Stimulated activated naive CD8-positive, alpha-beta T cell treated with anti-CD3 and anti-CD28 coated beads, Interleukin-15, amount 100 ng/mL, for 72 hours (primary cell): ENCODE results near the gene ZNF746.

ENCODE experiments used
- ATAC-seq: fragments of 150-1000 bp; cut with Tn5 transposase; 2 replicates; pipeline ENCODE4 v1.10.0; 2021; ENCODE audit warnings: mild to moderate bottlenecking, moderate library complexity
- DNase-seq, 2 donors: peaks; one replicate each; pipeline ENCODE4 v3.0.0; 2021 to 2022
- H3K27ac Mint-ChIP-seq, 2 donors: one replicate each; pipeline ENCODE4 v1.8.0; 2022; ENCODE audit warnings: mild to moderate bottlenecking in 2 of 2, mixed read lengths in 2 of 2, moderate library complexity in 2 of 2
- H3K27me3 Mint-ChIP-seq: one replicate; pipeline ENCODE4 v1.8.0; 2022; ENCODE audit warnings: mixed read lengths
- H3K4me1 Mint-ChIP-seq: one replicate; pipeline ENCODE4 v1.8.0; 2022; ENCODE audit warnings: mild to moderate bottlenecking, mixed read lengths
- H3K4me3 Mint-ChIP-seq, 2 donors: one replicate each; pipeline ENCODE4 v1.8.0; 2022; ENCODE audit warnings: mild to moderate bottlenecking in 2 of 2, mixed read lengths in 2 of 2, moderate library complexity in 1 of 2
- H3K9me3 Mint-ChIP-seq, 2 donors: one replicate each; pipeline ENCODE4 v1.8.0; 2022; ENCODE audit warnings: mixed read lengths in 2 of 2

Gene ZNF746

DNA sequence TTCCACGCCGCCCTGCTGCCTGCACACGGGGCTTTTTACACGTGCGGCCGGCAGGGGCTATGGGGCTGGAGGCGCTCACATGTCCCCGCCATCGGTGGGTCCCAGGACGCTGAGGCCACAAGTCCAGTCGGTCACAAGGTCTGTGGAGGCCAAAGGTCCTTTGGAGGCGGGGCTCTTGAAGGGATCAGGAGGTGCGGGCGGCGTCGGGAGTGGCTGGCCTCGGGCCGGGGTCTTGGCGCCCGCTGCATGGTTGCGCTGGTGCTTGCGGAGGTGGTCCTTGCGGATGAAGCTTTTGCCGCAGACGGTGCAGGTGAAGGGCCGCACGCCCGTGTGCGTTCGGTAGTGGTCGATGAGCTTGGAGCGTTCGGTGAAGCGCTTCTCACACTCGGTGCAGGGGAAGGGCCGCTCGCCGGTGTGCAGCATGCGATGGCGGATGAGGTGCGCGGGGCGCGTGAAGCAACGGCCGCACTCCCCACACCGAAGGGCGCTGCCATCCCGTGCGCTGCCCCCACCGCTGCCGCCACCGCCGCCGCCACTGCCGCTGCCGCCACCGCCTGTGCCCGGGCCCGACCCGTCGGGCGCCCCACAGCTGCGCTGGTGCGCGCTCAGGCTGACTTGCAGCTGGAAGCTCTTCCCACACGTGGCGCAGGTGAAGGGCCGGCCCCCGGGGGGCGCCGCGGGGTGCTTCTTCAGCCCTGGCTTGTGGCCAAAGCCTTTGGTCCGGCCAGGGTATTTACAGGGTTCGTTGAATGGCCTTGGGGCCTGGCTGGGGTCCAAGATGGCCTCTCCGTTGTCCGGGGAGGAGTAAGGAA is 23.1 kb downstream of the ZNF746 start:
- Mint-ChIP-seq H3K4me1 (no peaks in the 10 kb centered on the region), H3K4me3 (no peak overlapping the region), H3K27me3 (no peaks in the 10 kb centered on the region), H3K9me3 (peaks cover 9 to 19% of the 10 kb centered on the region in 2 donors), H3K27ac (no peak overlapping the region)
- DNase-seq (no peak), ATAC-seq (peak; percentile 66)

DNA sequence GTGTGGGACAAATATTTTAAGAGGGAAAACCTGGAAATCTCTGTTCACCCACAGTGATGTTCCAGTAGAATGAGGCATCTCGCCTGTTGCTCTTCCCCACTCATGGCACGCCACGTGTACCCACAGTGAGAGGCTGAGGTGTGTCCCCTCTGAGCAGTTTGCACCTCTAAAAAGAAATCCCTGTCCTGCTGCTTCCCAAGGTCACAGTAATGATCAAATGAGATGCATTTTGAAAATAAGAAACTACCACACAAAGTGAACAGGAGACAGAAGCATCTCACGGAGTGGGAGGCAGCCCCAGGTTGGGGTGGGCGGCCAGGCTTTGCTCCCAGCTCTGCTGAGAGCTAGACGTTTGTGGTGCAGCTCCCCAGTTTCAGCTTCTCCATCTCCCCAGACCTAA is 24.4 kb downstream of the ZNF746 start:
- ATAC-seq, result no peak
- Mint-ChIP-seq H3K27me3 (no peaks in the 10 kb centered on the region), H3K9me3 (peaks cover 0 to 9% of the 10 kb centered on the region in 2 donors), H3K4me1 (no peaks in the 10 kb centered on the region), H3K27ac (no peak overlapping the region), H3K4me3 (no peak overlapping the region)
- no peak for DNase-seq

GRCh38 chr7:149471289-149471953 is 26.2 kb downstream of the ZNF746 start:
- Mint-ChIP-seq H3K9me3 (peaks cover 2 to 9% of the 10 kb centered on the region in 2 donors), H3K4me1 (no peaks in the 10 kb centered on the region), H3K4me3 (no peak overlapping the region), H3K27ac (no peak overlapping the region), H3K27me3 (peaks cover 6% of the 10 kb centered on the region)
- ATAC-seq (no peak), DNase-seq (no peak)

- no peaks in the 10 kb centered on the region for H3K4me1 Mint-ChIP-seq
- ATAC-seq (no peak), DNase-seq (no peak)
- H3K27ac Mint-ChIP-seq, result no peak overlapping the region
- no peak overlapping the region for H3K4me3 Mint-ChIP-seq
- peaks cover 13% of the 10 kb centered on the region for H3K27me3 Mint-ChIP-seq
- peaks cover 7 to 9% of the 10 kb centered on the region in 2 donors for H3K9me3 Mint-ChIP-seq
These were observed 27.8 kb downstream of the ZNF746 start for GRCh38 chr7:149469806-149470205.

DNA sequence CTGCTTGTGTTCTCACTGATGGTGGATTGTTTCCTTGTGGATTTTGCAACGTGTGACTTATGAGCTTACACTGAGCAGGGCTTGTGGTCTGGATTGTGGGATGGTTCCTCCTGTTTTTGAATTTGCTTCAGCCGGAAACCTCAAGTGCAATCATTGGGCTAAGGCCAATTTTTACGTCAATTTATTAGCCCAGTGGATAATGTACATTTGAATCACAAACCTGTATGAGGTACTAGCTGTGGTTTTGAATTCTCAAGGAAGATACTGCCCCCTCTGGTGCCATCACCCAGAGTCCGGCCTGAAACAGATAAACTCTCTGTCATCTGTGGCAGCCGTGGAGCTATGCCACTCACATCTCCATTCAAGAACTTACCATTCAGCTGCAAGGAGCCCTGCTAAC is 29.4 kb downstream of the ZNF746 start:
- no peak for ATAC-seq
- no peak for DNase-seq
- peaks cover 7 to 9% of the 10 kb centered on the region in 2 donors for H3K9me3 Mint-ChIP-seq
- H3K27me3 Mint-ChIP-seq, result peaks cover 21% of the 10 kb centered on the region
- H3K27ac Mint-ChIP-seq, result no peak overlapping the region
- no peaks in the 10 kb centered on the region for H3K4me1 Mint-ChIP-seq
- H3K4me3 Mint-ChIP-seq, result no peak overlapping the region

GRCh38 chr7:149467321-149467859 is 30.2 kb downstream of the ZNF746 start:
- H3K4me3 Mint-ChIP-seq, result no peak overlapping the region
- DNase-seq (no peak), ATAC-seq (no peak)
- H3K9me3 Mint-ChIP-seq, result peaks cover 7 to 9% of the 10 kb centered on the region in 2 donors
- H3K27ac Mint-ChIP-seq, result no peak overlapping the region
- peaks cover 25% of the 10 kb centered on the region for H3K27me3 Mint-ChIP-seq
- peaks cover 2% of the 10 kb centered on the region for H3K4me1 Mint-ChIP-seq

DNA sequence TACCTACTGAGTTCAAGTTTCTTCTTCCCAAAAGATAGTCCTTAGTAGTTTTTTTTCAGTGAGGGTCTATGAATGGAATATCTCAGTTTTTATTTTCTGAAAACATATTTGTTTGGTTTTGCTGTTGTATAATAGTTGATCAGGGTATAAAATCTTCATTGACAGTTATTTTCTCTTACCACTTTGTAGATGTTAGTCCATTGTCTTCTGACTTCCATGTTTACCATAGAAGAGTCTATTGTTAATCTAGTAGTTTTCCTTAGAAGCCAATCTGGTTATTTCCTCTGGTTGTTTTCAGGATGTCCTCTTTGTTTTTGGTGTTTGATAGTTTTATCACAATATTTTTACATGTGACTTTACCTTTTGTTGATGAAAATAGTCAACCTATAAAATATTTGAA is 31.2 kb downstream of the ZNF746 start:
- Mint-ChIP-seq H3K27ac (no peak overlapping the region), H3K4me3 (no peak overlapping the region), H3K9me3 (peaks cover 7 to 9% of the 10 kb centered on the region in 2 donors), H3K4me1 (peaks cover 9% of the 10 kb centered on the region), H3K27me3 (peaks cover 29% of the 10 kb centered on the region)
- DNase-seq (no peak), ATAC-seq (no peak)

DNA sequence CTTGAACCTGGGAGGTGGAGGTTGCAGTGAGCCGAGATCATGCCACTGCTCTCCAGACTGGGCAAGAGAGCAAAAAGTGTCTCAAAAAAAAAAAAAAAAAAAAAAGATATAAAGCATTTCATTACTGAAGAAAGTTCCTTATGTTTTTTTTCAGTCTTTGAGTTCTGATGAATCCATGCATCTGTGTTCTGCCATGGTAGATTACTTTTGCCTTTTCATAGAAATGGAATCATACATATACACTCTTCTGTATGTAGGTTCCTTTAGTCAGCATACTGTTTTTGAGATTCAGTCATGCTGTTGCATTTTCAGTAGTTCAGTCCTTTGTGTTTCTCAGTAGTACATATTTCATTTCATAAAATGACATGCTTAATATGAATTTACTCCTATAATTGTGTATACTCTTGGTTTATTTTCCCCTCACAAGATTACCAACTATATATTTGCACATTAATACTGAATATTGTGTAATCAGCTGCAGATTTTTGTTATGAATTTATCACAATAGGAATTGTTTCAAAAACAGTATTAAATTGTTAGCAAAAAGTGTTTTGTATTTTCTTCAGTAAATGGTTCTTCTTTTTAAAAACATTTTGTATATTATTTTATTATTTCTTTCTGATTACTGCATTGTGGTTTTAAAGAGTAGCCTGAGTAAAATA is 34.0 kb downstream of the ZNF746 start:
- Mint-ChIP-seq H3K27me3 (peaks cover 29% of the 10 kb centered on the region), H3K4me1 (peaks cover 19% of the 10 kb centered on the region), H3K27ac (no peak overlapping the region), H3K9me3 (peaks cover 0 to 7% of the 10 kb centered on the region in 2 donors), H3K4me3 (no peak overlapping the region)
- no peak for DNase-seq
- no peak for ATAC-seq

GRCh38 chr7:149462101-149462520 is 35.5 kb downstream of the ZNF746 start:
- peaks cover 0 to 7% of the 10 kb centered on the region in 2 donors for H3K9me3 Mint-ChIP-seq
- H3K27ac Mint-ChIP-seq, result no peak overlapping the region
- no peak for ATAC-seq
- no peak for DNase-seq
- H3K4me3 Mint-ChIP-seq, result no peak overlapping the region
- H3K27me3 Mint-ChIP-seq, result peaks cover 29% of the 10 kb centered on the region
- peaks cover 27% of the 10 kb centered on the region for H3K4me1 Mint-ChIP-seq

DNA sequence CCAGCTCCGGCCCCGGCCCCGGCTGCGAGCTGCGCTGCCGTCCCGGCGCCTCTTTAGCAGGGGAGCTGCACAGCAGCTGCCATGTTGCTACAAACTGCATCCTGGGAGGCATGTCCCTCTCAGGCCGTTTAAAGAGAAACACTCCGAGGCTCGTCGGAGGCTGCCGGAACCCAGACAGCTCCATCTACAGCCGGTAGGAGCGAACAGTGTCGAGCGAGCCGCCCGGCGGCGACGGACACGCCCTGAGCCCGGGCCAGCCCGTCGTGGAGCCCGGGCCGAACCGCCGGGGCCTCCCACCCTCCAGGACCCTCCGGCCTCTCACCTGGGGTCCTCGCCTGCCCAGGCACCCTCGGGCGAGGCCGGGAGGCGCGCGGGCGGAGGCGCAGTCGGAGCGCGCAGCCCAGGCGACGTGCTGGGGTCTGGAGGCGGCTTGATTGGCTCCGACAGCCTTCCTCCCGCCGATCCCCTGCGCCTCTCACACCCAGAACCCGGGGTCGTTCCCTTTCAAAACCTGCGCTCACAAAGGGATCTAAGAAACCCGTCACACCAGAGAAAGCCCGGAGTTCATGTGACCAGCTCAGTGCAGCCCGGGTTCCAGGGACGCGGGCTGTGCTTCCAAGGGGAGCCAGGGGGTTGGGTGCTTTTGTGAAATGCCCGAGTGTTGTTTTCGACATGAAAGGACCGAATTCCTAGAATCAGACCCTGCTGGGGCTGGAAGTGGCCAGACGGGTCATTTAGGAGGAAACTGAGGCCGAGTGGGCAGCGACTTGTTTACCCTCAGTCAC is 36.9 kb downstream of the ZNF746 start, which contains the start of gene ZNF777:
TSS of gene ZNF777 (minus strand) at position 570 of the 785 bp plus-strand sequence. CDS start 5,040 bp downstream, outside the sequence.
- peak; percentile 83 to 88 for DNase-seq
- H3K27me3 Mint-ChIP-seq, result peaks cover 16% of the 10 kb centered on the region
- peak; percentile 97 for ATAC-seq

DNA sequence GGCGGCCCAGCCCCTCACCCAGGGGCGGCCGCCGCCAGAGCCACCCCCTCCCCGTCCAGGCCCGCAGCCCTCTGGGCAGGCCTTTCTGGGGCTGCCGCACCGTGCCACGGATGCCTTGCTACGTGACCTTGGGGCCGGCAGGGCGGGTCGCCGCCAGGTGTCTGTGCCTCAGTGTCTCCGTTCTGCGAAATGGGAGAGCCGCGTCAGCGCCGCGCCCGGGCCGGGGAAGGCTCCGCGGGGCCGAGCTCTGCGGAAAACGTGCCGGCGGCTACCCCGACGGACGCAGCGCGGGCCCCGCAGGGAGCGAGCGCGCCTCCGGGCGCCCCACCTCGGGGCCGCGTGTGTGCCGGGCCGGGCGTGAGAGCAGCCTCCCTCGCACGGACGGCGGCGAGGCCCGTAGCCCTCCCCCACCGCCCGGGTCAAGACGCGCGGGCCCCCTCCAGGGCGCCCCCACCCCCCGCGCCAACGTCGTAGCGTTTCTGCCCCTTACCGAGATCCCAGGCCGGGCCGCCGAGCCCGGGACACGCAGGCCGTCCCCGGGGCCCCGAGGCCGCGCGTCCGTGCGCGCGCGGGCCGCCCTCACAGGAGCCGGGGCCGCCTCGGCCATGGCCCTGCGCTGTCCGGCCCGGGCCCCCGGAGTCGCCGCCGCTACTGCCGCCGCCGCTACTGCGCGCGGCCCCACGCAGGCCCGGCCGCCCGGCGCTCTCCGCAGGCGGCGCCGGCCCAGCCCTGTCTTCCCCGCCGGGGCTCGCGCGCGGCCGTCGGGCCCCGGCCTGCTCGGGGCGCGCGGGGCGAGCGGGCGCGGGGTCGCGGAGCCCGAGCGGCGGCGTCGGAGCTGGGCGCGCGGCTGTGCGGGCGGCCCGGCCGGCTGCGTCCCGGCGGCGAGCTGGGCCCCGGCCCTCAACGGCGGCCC is 37.8 kb downstream of the ZNF746 start:
- no peak overlapping the region for H3K27ac Mint-ChIP-seq
- H3K9me3 Mint-ChIP-seq, result no peaks in the 10 kb centered on the region
- peaks cover 27% of the 10 kb centered on the region for H3K4me1 Mint-ChIP-seq
- H3K27me3 Mint-ChIP-seq, result peaks cover 16% of the 10 kb centered on the region
- ATAC-seq (peak; percentile 51), DNase-seq (peak; percentile 18 to 28)
- peak overlapping the region; percentile 25 to 56 for H3K4me3 Mint-ChIP-seq

More for the DNA sequence above, 36.9 kb downstream of the ZNF746 start, which contains the start of gene ZNF777:
- Mint-ChIP-seq H3K9me3 (no peaks in the 10 kb centered on the region), H3K4me1 (peaks cover 27% of the 10 kb centered on the region), H3K4me3 (peak within 1 kb of the TSS; percentile 71 to 86), H3K27ac (peak within 1 kb of the TSS; percentile 51 to 66)

DNA sequence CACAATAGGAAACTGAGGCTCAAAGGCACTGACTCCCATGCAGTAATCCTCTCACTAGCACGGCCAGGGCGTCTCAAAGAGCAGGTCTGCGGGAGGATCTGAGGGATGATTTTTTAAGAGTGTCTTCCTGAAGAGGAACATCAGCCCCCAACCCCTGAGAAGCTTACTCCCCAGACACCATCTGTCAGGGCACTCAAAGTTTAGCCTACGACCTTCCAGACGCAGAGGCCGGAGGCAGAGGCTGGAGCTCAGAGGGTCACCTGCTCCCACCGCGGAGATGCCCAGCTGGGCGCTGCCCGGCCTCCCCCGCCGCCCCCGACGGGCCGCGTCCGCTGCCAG is 38.4 kb downstream of the ZNF746 start:
- ATAC-seq (no peak), DNase-seq (no peak)
- Mint-ChIP-seq H3K27ac (peak overlapping the region in 1 of 2 donors; percentile 28), H3K9me3 (no peaks in the 10 kb centered on the region), H3K27me3 (peaks cover 9% of the 10 kb centered on the region), H3K4me1 (peaks cover 27% of the 10 kb centered on the region), H3K4me3 (peak overlapping the region; percentile 46 to 53)

DNA sequence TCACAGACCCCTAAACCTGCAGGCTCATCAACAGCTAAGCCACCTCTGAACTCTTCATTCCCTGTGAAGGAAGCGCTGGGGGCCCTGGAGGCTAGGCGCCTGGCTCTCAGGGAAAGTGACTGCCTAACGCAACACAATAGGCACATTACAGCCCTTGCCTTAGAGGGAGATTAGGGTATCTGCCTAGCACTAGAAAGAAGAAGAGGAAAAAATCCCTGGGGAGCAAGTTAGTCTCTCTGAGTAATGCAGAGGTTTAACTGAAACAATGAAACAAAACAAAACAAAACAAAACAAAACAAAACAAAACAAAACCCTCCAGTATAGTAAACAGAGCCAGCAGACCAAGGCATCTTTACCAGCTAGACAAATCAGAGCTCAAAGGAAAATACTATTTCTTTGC is 39.4 kb downstream of the ZNF746 start:
- H3K27ac Mint-ChIP-seq, result no peak overlapping the region

GRCh38 chr7:149457766-149458165 is 39.8 kb downstream of the ZNF746 start:
- DNase-seq (no peak), ATAC-seq (no peak)
- H3K27ac Mint-ChIP-seq, result no peak overlapping the region
- no peaks in the 10 kb centered on the region for H3K9me3 Mint-ChIP-seq
- H3K4me3 Mint-ChIP-seq, result no peak overlapping the region
- peaks cover 27% of the 10 kb centered on the region for H3K4me1 Mint-ChIP-seq
- H3K27me3 Mint-ChIP-seq, result peaks cover 7% of the 10 kb centered on the region

More for the DNA sequence above, 39.4 kb downstream of the ZNF746 start:
- no peaks in the 10 kb centered on the region for H3K9me3 Mint-ChIP-seq
- peaks cover 27% of the 10 kb centered on the region for H3K4me1 Mint-ChIP-seq
- H3K4me3 Mint-ChIP-seq, result peak overlapping the region; percentile 27 to 58
- no peak for DNase-seq
- peaks cover 7% of the 10 kb centered on the region for H3K27me3 Mint-ChIP-seq
- ATAC-seq, result no peak
